Fibroblast of upper back skin (primary cell): ENCODE data around the gene ARHGAP28.
"Not testable (repeated sequence)": the region's sequence is repeated elsewhere in the genome, so short reads cannot be mapped to it uniquely, and the experiment has no call there.

ENCODE experiments used
- DNase-seq: peaks from one replicate; pipeline ENCODE4 v3.0.0-alpha.2; 2013

ARHGAP28 gene

GRCh38 chr18:6778459-6779247 is 49.1 kb downstream of the ARHGAP28 start:
- DNase-seq = no peak

GRCh38 chr18:6781142-6781714 is 51.7 kb downstream of the ARHGAP28 start:
- DNase-seq = no peak

DNA sequence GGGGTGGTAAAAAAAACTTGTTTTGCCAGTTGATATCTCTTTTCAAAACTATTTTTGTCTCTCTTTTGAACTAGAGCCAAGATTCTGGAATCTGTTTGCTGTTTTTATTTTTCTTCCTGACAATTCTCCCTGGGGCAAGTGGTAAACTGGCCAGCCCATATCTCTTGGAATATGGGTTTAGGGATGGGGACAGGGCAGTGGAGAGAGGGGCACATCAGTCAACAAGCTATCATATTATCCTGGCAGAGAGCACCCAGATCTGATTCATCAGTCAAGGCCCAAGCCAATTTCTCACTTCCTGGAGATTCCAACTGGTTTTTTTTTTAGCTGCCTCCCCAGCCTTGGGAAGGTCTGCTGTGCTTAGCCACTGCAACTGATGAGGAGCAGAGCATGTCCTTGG is 52.3 kb downstream of the ARHGAP28 start:
- DNase-seq = peak; percentile 71

DNA sequence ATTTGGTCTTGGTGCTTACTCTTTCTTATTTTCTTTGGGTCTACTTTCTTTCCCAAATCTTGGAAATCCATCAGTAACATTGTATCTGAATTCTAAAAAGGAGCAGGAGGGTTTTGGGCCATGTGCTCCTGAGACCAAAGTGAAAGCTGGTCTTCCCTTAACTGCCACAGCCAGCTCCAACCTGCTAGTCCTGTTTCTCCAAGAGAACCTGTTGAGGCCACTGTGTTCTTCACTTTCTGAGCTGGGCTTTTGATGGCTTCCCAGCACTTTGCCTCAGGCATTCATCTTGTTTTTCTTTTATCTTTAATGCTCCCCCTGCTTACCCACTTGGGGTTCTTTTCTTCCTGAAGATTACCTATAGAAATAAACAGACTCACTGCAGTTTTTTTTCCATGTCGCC is 53.3 kb downstream of the ARHGAP28 start:
- no peak for DNase-seq

GRCh38 chr18:6784046-6784445 is 54.5 kb downstream of the ARHGAP28 start:
- peak; percentile 57 for DNase-seq

- DNase-seq = peak; percentile 51
Observed at GRCh38 chr18:6785001-6785400, 55.5 kb downstream of the ARHGAP28 start.

- no peak for DNase-seq
Observed at GRCh38 chr18:6785411-6785810, 55.9 kb downstream of the ARHGAP28 start.

GRCh38 chr18:6792391-6792790 is 62.9 kb downstream of the ARHGAP28 start:
- DNase-seq = no peak

GRCh38 chr18:6793455-6793854 is 63.9 kb downstream of the ARHGAP28 start:
- DNase-seq = no peak

DNA sequence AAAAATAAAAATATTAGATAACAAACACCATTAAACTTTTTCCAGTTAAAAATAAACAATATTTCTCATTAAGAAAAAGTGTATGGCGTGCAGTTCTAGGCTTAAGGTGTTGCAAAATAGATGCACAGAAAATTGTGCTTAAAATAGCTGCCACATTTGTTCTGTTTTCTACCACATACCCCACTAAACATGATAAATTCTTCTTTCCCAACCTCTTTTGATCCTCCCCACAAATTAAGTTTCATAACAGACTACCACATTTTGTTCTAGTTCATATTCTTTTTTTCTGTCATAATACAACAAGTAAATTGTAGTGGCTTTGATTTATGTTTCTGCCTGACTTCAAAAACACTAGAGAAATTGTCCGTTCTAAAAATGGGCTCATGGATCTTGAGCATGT is 64.5 kb downstream of the ARHGAP28 start:
- no peak for DNase-seq

DNA sequence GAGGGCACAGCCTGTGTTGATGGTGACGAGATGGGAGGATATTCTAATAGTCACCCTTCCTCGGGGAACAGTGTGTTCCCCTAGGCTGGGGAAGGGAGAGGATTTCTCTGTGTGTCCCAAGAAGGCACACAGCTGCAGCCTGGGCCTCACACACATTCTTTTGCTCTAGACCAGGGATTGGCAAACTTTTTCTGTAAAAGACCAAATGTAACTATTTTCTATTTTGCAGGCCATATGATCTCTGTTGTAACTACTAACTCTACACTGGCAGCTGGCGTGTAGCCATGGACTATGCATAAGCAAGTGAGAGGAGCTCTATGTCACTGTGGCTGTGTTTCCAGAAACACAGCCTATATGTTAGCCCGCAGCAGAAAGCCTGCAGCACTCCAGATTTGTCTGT is 65.8 kb downstream of the ARHGAP28 start:
- DNase-seq = peak; percentile 55

- no peak for DNase-seq
Observed at GRCh38 chr18:6796511-6796910, 67.0 kb downstream of the ARHGAP28 start.

- DNase-seq = no peak
Observed at GRCh38 chr18:6797171-6797570, 67.7 kb downstream of the ARHGAP28 start.

- no peak for DNase-seq
Observed at GRCh38 chr18:6798896-6799295, 69.4 kb downstream of the ARHGAP28 start.

DNA sequence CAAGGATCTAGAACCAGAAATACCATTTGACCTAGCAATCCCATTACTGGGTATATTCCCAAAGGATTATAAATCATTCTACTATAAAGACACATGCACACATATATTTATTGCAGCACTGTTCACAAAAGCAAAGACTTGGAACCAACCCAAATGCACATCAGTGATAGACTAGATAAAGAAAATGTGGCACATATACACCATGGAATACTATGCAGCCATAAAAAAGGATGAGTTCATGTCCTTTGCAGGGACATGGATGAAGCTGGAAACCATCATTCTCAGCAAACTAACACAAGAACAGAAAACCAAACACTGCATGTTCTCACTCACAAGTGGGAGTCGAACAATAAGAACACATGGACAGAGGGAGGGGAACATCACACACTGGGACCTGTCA is 70.8 kb downstream of the ARHGAP28 start:
- not testable (repeated sequence) for DNase-seq

GRCh38 chr18:6807515-6808257 is 78.2 kb downstream of the ARHGAP28 start:
- DNase-seq = no peak

DNA sequence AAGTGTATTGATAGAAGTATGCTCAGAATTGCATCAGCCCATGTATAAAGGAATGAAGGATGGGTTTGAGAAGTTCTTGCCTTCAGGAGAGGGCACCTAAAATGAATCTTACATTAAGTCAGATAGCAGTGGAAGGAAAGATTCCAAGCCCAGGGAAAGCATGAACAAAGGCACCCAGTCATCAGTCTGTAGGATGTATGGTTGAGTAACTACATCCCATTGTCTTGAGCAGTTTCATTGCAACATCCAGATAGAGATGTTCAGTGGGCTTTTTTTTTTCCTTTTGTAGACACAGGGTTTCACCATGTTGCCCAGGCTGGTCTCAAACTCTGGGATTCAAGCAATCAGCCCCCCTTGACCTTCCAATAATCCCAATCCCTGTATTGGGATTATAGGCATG is 80.7 kb downstream of the ARHGAP28 start:
- DNase-seq = peak; percentile 39

GRCh38 chr18:6811816-6812215 is 82.3 kb downstream of the ARHGAP28 start:
- peak; percentile 50 for DNase-seq

DNA sequence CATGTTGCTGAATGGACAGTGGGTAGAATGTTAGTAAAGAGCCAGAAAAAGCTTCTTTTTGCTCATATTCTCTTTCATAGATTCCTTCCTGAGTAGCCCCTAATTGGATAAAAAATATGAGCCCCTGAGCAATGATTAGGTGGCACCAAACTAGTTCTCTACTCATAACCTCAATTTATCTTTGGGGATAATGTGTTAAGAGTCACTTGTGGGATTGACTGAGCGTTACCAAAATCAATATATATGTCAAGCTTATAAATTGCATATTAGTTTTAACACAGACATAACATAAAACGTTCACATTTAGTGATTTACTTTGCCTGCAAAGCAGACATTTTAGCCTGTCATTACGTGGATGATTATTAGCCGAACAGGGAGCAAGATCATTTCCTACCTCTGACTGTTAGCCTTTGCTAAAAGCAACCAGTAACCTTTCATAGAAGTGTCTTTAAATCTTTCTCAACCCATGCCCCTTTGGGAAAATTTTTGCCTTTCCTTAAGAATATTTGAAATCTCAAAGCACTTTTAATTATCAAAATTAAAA is 85.4 kb downstream of the ARHGAP28 start:
- no peak for DNase-seq

GRCh38 chr18:6816154-6816553 is 86.6 kb downstream of the ARHGAP28 start:
- DNase-seq = no peak

DNA sequence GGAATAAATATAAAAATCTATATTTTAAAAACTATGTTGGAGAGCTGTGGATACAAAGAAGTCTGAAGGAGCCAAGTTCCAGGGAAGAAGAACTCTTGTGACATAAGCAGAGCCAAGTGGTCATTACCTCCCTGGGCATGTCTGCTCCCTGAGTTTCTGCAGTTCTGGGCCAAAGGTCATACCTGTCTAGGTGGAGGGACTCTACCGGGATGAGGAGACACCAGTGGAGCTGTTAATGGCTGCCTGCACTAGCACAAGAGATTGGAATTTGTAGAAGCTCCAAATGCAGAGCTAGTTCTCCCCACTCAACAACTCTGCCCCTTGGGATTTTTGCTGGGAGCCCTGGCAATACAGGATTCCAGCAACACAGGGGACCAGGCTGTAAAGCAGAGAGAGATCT is 89.8 kb downstream of the ARHGAP28 start:
- no peak for DNase-seq

- no peak for DNase-seq
Observed at GRCh38 chr18:6820314-6820713, 90.8 kb downstream of the ARHGAP28 start.

- peak; percentile 79 for DNase-seq
Observed at GRCh38 chr18:6821356-6821755, 91.8 kb downstream of the ARHGAP28 start.

DNA sequence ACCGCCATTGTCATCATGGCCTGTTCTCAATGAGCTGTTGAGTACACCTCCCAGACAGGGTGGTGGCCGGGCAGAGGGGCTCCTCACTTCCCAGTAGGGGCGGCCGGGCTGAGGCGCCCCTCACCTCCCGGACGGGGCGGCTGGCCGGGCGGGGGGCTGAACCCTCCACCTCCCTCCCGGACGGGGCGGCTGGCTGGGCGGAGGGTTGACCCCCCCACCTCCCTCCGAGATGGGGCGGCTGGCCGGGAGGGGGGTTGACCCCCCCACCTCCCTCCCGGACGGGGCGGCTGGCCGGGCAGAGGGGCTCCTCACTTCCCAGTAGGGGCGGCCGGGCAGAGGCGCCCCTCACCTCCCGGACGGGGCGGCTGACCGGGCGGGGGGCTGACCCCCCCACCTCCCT is 97.6 kb downstream of the ARHGAP28 start:
- not testable (repeated sequence) for DNase-seq
